Astrocyte of the cerebellum (primary cell): Measurements from ENCODE around the gene DNAJB5.
A peak's percentile ranks its signal among the peaks of the same experiment; 100 is the strongest.

Experiments
- DNase-seq: peaks from one replicate; pipeline ENCODE4 v3.0.0-alpha.2; 2011; ENCODE audit warnings: low read depth
- H3K4me3 ChIP-seq: 2 replicates; pipeline ENCODE4 v1.5.1; 2011; ENCODE audit warnings: mild to moderate bottlenecking, low read depth, low read length, moderate library complexity
- CTCF ChIP-seq: IDR thresholded peaks from 2 replicates; pipeline ENCODE4 v1.5.1; 2012; ENCODE audit warnings: low read length, low read depth, moderate library complexity, mild to moderate bottlenecking; ENCODE audit errors: missing control alignments
- in situ Hi-C: cut with HindIII; loops from 2 replicates; pipeline ENCODE4 v1.10.0; 2017; ENCODE audit warnings: low sequenced_read_pairs

Gene DNAJB5

DNA sequence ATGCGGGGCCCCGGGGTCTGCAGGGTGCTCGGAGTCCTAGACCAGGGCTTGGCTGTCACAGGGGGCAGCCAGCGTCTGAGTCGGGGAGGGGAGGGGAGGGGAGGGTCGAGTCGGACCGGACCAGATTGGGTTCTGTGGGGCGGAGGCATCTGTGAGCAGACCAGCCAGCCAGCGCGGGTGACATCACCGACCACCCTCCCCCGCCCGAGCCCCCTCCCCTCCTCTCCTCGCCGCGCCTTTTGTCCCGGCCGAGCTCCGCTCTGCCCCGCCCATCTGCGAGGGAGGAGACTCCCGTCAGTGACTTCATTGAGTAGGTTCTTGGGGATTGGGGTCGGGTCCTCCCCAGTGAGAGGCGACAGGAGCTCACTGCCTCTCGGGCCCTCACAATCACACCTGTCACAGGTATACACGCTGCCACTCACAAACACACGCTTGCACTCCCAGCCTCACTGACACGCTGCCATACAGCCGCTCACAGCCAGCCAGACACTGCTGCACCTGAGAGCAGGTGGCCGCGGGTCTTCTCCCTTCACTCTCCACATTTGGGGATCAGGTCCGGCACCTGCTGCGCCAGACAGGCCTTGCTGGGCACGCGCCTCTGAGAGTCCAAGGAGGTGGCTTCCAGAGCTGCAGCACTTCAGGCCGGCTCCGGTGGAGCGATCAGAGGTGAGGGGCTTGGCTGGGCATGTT is 546 bp downstream of the DNAJB5 start:
- no peak for TF ChIP-seq CTCF

DNA sequence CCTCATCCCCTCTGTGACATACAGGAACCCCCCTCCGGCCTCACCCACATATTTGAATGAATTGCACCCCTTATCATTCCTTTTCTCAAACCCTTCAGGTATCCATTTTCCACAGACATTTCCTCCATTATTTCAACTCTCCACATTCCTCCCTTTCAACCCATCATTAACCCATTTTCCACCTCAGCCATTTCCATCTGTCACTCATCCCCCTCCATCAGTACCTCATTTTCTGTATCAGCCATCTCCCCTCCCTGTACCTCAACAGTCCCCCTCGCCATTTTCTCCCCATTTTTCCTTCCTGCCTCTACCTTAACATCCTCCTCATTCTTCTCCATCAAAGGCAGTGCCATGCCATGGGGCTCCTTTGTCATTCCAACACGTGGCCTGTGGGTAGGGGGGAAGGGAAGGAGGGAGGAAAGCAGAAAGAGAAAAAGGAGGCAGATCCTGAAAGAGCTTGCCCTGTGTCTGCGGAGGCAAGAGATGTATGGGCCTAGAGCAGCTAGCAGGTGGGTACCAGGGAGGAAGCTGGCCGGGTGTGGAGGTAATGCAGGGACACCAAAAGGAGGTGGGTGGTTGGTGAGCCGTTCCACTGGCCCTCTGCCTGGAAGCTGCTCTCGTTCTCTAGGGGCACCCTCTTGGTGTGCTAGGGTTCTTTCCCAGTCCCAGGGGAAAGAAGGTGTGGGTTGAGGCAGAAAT is 1.5 kb downstream of the DNAJB5 start:
- TF ChIP-seq CTCF, result no peak
- peak overlapping the region; percentile 75 for H3K4me3 ChIP-seq
- DNase-seq, result no peak
- in situ Hi-C loops, result no loop called here

More for the DNA sequence above, 546 bp downstream of the DNAJB5 start:
- in situ Hi-C loops, result no loop called here
- DNase-seq, result no peak
- H3K4me3 ChIP-seq, result peak overlapping the region; percentile 75

DNA sequence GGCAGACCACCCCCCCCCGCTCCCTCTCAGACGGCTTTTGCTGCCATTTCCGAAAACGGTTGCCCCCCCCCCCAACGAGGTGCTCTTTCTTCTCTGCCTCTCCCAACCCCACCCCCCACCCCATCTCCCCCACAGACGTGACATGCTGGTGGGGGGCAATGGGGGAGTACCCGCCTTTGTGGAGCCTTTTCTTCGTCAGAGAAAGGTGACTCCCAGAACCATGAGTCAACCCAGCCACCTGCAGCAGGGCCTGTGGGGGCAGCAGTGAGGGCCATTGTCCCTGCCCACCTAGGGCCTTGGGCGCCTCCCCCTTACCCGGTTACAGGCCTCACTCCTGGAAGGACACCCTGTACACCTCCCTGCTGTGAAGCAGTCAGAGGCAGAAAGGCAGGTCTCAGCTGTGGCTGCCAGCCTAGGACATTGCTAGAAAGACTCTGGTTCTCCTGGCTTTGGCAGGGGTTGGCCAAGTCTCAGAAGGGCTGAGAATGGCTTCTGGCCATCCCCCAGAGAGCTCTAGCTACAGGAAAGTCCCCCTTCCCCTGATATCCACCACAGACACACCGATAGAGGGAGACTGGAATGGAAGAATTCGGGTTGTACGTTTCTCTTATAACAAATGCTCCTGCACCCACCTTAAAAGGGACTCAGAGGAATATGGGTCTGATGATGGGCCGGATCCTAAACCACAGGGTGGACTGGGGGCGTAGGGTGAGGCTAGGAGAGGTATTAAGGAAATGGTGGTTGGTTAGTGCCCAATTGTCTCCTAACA is 2.2 kb downstream of the DNAJB5 start:
- H3K4me3 ChIP-seq, result no peak overlapping the region
- in situ Hi-C loops, result no loop called here
- DNase-seq, result no peak
- TF ChIP-seq CTCF, result peak; percentile 7

- H3K4me3 ChIP-seq, result no peak overlapping the region
- no peak for TF ChIP-seq CTCF
- DNase-seq, result peak; percentile 57
- in situ Hi-C loops, result no loop called here
These were observed 2.9 kb downstream of the DNAJB5 start for GRCh38 chr9:34992376-34992951.

DNA sequence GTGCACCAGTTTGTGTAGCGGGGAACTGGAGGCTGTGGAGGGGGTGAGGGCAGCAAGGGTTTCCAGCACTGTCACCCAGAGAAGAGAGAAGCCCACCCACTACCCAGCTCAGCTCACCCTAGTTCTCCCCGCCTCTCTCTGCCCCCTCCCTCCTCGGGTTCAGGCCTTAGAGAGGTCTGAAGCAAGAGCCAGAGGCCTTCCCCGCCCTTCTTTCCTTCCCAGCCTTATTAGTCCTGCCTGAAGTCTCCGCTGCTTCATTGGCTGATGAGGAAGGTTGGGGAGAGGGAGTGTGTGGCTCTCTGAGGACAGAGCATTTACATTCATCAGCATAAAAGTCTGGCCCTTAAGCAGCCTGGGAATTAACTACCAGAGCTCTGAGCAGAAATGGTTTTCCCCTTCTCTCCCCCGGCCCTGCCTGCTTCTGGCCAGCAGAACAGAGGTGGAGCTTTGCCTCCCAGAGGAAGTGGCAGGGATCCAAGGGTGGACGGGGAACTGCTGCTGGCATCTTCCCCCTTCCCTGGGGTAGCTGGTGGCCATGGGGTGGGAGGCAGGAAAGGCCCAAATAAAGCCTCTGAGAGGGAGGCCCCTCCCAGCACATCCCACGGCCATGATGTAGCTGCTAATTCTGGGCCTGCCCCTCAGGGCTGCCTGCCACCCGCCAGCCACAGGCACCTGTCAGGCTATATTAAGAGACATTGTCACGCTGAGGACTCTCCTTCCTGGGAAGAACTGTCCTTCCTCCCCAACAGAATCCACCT is 4.1 kb downstream of the DNAJB5 start:
- no peak for DNase-seq
- H3K4me3 ChIP-seq, result no peak overlapping the region
- in situ Hi-C loops, result no loop called here
- TF ChIP-seq CTCF, result no peak

- H3K4me3 ChIP-seq, result no peak overlapping the region
- DNase-seq, result no peak
- TF ChIP-seq CTCF, result peak; percentile 70
- in situ Hi-C loops, result no loop called here
These were observed 4.8 kb downstream of the DNAJB5 start for GRCh38 chr9:34994260-34994899.
